GM19099 (cell line): ENCODE results near the gene EOGT.
A peak's percentile ranks its signal among the peaks of the same experiment; 100 is the strongest.

ENCODE experiments used
- POLR2A ChIP-seq: IDR thresholded peaks from 3 replicates; pipeline ENCODE4 v1.6.1; 2011; ENCODE audit warnings: low read depth; ENCODE audit not compliant: insufficient read length; ENCODE audit errors: extremely low read depth

Gene EOGT

GRCh38 chr3:69013253-69014021 is at the start of gene EOGT:
Gene EOGT, minus strand, starts transcription at chr3:69013684. Its CDS starts 3,838 bp downstream, at chr3:69009846.
- peak; percentile 73 for TF ChIP-seq POLR2A

GRCh38 chr3:69059688-69060087 is 46.2 kb upstream of the EOGT start:
- TF ChIP-seq POLR2A = no peak

- no peak for TF ChIP-seq POLR2A
These were observed 45.4 kb upstream of the EOGT start for GRCh38 chr3:69058947-69059224.

GRCh38 chr3:69058180-69058946 is 44.9 kb upstream of the EOGT start:
- no peak for TF ChIP-seq POLR2A

GRCh38 chr3:69052472-69052898 is 39.0 kb upstream of the EOGT start:
- TF ChIP-seq POLR2A = no peak

- TF ChIP-seq POLR2A = peak; percentile 63
These were observed 38.4 kb upstream of the EOGT start, which contains the start of gene TMF1 for GRCh38 chr3:69051756-69052471. Gene TMF1, minus strand, starts transcription at chr3:69052333. Its CDS starts 247 bp downstream, at chr3:69052086.

- no peak for TF ChIP-seq POLR2A
These were observed 35.5 kb upstream of the EOGT start for GRCh38 chr3:69048990-69049389.

- TF ChIP-seq POLR2A = no peak
These were observed 31.1 kb upstream of the EOGT start for GRCh38 chr3:69044608-69045007.

GRCh38 chr3:69033470-69033869 is 20.0 kb upstream of the EOGT start:
- no peak for TF ChIP-seq POLR2A

GRCh38 chr3:69032737-69033136 is 19.3 kb upstream of the EOGT start:
- TF ChIP-seq POLR2A = no peak

- no peak for TF ChIP-seq POLR2A
These were observed 18.7 kb upstream of the EOGT start for GRCh38 chr3:69032142-69032541.

- no peak for TF ChIP-seq POLR2A
These were observed 18.2 kb upstream of the EOGT start for GRCh38 chr3:69031635-69032034.

- TF ChIP-seq POLR2A = no peak
These were observed 7.4 kb upstream of the EOGT start for GRCh38 chr3:69020857-69021256.

- no peak for TF ChIP-seq POLR2A
These were observed 6.9 kb upstream of the EOGT start for GRCh38 chr3:69020424-69020823.

GRCh38 chr3:69016901-69017300 is 3.4 kb upstream of the EOGT start:
- no peak for TF ChIP-seq POLR2A
